ENCODE measurements around the gene LYPD6B.

GRCh38 chr2:149040451-149040850 lies 2.0 kb downstream of the LYPD6B start:
- TF ChIP-seq CBFB (IDR thresholded peaks at IDR 0.05; ENCODE audit: low read depth) (no peak), TARDBP (IDR thresholded peaks at IDR 0.05; ENCODE audit: borderline replicate concordance) (no peak), ZNF217 (IDR thresholded peaks at IDR 0.05) (no peak), ATF2 (IDR thresholded peaks at IDR 0.05; ENCODE audit: low read length) (no peak), POLR2AphosphoS5 (IDR thresholded peaks at IDR 0.05; ENCODE audit: low read length) (no peak), HDAC6 (IDR thresholded peaks at IDR 0.05; ENCODE audit: unreplicated experiment) (no peak), PML (IDR thresholded peaks at IDR 0.05; ENCODE audit: low read length) (no peak), PAX8 (IDR thresholded peaks at IDR 0.05) (no peak), MYB (IDR thresholded peaks at IDR 0.05; ENCODE audit: borderline replicate concordance, low read depth, low read length) (no peak), NBN (IDR thresholded peaks at IDR 0.05) (no peak), POLR2A (IDR thresholded peaks at IDR 0.05; ENCODE audit: low read depth, low read length) (no peak)
- TF ChIP-seq, protein P1, sequence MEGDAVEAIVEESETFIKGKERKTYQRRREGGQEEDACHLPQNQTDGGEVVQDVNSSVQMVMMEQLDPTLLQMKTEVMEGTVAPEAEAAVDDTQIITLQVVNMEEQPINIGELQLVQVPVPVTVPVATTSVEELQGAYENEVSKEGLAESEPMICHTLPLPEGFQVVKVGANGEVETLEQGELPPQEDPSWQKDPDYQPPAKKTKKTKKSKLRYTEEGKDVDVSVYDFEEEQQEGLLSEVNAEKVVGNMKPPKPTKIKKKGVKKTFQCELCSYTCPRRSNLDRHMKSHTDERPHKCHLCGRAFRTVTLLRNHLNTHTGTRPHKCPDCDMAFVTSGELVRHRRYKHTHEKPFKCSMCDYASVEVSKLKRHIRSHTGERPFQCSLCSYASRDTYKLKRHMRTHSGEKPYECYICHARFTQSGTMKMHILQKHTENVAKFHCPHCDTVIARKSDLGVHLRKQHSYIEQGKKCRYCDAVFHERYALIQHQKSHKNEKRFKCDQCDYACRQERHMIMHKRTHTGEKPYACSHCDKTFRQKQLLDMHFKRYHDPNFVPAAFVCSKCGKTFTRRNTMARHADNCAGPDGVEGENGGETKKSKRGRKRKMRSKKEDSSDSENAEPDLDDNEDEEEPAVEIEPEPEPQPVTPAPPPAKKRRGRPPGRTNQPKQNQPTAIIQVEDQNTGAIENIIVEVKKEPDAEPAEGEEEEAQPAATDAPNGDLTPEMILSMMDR (IDR thresholded peaks at IDR 0.05 in 2 of 3, conservative IDR thresholded peaks at IDR 0.05 in 1 of 3; ENCODE audit: control insufficient read depth in 2 of 3, extremely low read depth in 1 of 3, insufficient read depth in 1 of 3, low read depth in 3 of 3, low read length in 3 of 3) = peak; percentile 52 to 78 (median 77)
- TF ChIP-seq, protein P2, sequence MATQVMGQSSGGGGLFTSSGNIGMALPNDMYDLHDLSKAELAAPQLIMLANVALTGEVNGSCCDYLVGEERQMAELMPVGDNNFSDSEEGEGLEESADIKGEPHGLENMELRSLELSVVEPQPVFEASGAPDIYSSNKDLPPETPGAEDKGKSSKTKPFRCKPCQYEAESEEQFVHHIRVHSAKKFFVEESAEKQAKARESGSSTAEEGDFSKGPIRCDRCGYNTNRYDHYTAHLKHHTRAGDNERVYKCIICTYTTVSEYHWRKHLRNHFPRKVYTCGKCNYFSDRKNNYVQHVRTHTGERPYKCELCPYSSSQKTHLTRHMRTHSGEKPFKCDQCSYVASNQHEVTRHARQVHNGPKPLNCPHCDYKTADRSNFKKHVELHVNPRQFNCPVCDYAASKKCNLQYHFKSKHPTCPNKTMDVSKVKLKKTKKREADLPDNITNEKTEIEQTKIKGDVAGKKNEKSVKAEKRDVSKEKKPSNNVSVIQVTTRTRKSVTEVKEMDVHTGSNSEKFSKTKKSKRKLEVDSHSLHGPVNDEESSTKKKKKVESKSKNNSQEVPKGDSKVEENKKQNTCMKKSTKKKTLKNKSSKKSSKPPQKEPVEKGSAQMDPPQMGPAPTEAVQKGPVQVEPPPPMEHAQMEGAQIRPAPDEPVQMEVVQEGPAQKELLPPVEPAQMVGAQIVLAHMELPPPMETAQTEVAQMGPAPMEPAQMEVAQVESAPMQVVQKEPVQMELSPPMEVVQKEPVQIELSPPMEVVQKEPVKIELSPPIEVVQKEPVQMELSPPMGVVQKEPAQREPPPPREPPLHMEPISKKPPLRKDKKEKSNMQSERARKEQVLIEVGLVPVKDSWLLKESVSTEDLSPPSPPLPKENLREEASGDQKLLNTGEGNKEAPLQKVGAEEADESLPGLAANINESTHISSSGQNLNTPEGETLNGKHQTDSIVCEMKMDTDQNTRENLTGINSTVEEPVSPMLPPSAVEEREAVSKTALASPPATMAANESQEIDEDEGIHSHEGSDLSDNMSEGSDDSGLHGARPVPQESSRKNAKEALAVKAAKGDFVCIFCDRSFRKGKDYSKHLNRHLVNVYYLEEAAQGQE (IDR thresholded peaks at IDR 0.05; ENCODE audit: low read depth, low read length) = no peak
